ENCODE measurements around the gene ESPN. TPM values are rescaled to one million over a fixed set of nuclear protein-coding genes. Genes with fewer than 3 reads are reported as not detected.

ESPN gene
- polyA plus RNA-seq, 1 experiment = not detected

DNA sequence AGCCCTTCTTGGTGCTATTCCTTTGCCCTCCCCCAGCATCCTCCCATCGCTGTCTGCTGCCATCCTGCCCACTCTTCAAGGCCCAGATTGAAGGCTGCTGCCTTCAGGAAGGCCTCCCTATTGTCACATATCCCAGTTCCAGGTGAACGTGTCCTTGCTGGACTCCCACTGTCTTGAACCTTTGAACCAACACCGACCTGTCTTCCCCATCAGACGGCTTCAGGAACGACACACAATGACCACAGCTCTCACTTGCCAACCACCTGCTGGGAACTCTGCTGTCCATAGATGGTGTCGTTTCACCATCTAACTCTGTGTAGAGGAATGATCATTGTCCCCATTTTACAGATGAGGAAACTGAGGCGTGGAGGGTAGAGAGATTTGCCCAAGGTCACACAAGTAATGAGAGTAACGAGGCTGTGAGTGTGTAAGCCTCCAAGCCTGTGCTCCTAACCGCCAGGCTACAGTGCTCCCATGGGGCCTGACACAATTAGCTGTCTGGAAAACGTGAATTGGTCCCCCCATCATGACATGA is 76.8 kb downstream of the ESPN start:
- H3K27me3 ChIP-seq (ENCODE audit: control insufficient read depth, insufficient read depth, low read length) = peaks cover 3% of the 10 kb centered on the region
- no peak for DNase-seq (ENCODE audit: low read depth, low spot score)
- no peak overlapping the region for H3K4me3 ChIP-seq (ENCODE audit: low read depth, low read length)
- POLR2A ChIA-PET = no interaction called here
- no peak overlapping the region for H3K27ac ChIP-seq (ENCODE audit: low read depth, low read length)
- H3K9me3 ChIP-seq (ENCODE audit: control insufficient read depth, insufficient read depth, low read length) = no peaks in the 10 kb centered on the region; the same call in 1 of the 2 replicates
- TF ChIP-seq, protein P1, sequence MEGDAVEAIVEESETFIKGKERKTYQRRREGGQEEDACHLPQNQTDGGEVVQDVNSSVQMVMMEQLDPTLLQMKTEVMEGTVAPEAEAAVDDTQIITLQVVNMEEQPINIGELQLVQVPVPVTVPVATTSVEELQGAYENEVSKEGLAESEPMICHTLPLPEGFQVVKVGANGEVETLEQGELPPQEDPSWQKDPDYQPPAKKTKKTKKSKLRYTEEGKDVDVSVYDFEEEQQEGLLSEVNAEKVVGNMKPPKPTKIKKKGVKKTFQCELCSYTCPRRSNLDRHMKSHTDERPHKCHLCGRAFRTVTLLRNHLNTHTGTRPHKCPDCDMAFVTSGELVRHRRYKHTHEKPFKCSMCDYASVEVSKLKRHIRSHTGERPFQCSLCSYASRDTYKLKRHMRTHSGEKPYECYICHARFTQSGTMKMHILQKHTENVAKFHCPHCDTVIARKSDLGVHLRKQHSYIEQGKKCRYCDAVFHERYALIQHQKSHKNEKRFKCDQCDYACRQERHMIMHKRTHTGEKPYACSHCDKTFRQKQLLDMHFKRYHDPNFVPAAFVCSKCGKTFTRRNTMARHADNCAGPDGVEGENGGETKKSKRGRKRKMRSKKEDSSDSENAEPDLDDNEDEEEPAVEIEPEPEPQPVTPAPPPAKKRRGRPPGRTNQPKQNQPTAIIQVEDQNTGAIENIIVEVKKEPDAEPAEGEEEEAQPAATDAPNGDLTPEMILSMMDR (IDR thresholded peaks at IDR 0.05; ENCODE audit: low read depth, low read length) = no peak
- CTCF ChIA-PET = interaction anchor here (0.8 to 2.6 kb wide), 2 partner anchors 12 to 16 kb away, joined by 3 to 10 read pairs; no protein-coding TSS in a partner anchor

DNA sequence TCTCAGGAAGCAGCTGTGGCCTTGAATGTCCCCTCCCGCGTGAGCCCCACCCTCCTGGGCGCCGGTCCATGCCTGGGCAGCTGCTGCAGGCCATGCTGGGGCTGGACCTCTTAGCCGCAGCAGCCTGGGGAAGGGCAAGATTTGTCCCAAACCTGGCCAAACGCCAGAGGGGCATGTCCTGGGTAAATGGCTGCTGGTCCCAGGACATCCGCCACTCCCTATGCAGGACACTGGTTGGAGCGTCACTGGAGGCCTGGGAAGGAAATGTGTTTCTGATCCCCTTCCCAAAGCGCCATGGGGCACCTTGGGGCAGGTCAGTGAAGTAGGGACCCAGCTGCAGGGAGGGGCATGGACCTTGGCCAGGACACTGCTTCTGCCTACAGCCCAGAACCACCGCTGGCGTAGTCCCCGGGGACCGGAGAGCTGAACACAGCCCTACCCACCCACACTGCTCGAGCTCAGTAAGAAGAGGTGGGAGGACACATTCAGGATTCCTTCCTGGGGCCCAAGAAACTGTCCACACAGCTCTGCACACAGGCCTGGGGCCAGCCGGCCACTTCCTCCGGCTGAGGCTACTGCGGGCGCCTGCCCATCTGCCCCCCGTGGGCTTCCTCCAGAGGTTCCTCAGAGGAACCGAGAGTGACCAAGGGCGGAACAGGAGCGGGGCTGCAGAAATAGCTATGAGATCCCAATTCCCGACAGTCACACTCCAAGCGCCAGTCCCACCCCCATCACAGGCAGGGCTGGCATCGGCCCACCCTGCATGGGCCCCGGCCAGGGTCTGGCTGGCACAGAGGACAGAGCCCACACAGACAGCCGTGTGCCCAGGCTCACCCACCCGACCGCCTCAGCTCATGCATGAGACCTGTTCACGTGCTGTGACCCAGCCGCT is 77.7 kb downstream of the ESPN start:
- POLR2A ChIA-PET = no interaction called here
- Histone ChIP-seq H3K27me3 (ENCODE audit: control insufficient read depth, insufficient read depth, low read length) (peaks cover 3% of the 10 kb centered on the region), H3K9me3 (ENCODE audit: control insufficient read depth, insufficient read depth, low read length) (no peaks in the 10 kb centered on the region; the same call in 1 of the 2 replicates), H3K27ac (ENCODE audit: low read depth, low read length) (no peak overlapping the region), H3K4me3 (ENCODE audit: low read depth, low read length) (no peak overlapping the region)
- CTCF ChIA-PET = interaction anchor here (0.8 to 2.6 kb wide), 4 partner anchors 12 to 144 kb away, joined by 3 to 10 read pairs (median 4); no protein-coding TSS in a partner anchor
- TF ChIP-seq, protein P1 (IDR thresholded peaks at IDR 0.05; ENCODE audit: low read depth, low read length) = no peak
- no peak for DNase-seq (ENCODE audit: low read depth, low spot score)

DNA sequence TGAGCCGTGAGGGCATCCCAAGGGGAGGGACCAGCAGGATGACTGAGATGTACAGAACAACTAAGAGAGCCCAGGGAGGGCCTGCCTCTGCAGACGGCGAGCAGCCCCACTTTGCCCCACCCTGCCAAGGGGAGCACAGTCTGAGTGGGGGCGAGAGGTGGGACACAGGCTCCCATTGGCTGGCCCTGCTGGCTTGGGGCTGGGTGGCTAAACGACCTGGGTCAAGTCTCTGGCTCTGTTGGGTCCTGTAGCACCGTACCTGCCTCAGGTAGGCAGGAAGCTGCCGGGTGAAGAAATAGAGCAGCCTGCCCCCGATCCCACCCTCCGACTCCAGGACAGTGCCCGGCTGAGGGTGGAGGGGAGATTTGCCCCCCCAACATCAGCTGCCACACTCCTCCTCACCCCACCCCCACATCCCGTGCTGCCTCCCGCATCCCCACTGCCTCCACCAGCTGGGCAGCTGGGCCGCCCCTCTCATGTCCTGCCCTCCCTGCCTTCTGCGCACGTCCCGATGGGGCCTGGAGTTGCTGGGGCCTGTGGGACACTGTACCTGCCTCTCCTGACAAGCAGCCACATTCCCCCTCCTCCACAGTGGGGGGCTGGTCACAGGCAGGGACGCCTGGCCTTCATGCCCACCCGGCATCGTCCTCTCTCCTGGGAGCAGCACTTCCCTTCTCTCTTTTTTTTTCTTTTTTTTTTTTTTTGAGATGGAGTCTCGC is 79.5 kb downstream of the ESPN start:
- no peak for DNase-seq (ENCODE audit: low read depth, low spot score)
- CTCF ChIA-PET = interaction anchor here (1.3 to 2.6 kb wide), 4 partner anchors 14 to 51 kb away, joined by 4 to 11 read pairs (median 8); partner anchors contain the start of gene TAS1R1

DNA sequence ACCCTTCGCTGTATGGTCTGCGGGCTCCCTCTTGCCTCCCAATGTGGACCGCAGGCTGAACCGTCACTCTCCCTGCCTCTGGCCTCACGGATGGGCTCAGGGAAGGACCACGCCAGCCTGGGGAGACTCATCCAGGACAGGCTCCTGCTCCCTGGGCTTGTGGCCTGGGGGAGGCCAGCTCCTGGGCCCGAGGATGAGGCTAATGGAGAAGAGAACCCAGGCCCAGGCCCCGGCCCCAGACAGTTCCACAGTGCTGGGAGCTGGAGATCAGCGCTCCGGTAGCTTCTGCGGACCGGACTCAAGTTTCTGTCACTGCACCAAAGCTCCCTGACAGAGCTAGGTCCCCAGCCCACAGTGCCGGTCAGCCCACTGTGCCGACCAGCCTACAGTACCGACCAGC is 80.3 kb downstream of the ESPN start:
- Histone ChIP-seq H3K4me3 (ENCODE audit: low read depth, low read length) (no peak overlapping the region), H3K27ac (ENCODE audit: low read depth, low read length) (no peak overlapping the region), H3K9me3 (ENCODE audit: control insufficient read depth, insufficient read depth, low read length) (no peaks in the 10 kb centered on the region; the same call in 1 of the 2 replicates), H3K27me3 (ENCODE audit: control insufficient read depth, insufficient read depth, low read length) (peaks cover 8% of the 10 kb centered on the region)
- DNase-seq (ENCODE audit: low read depth, low spot score) = no peak
- TF ChIP-seq, protein P1 (IDR thresholded peaks at IDR 0.05; ENCODE audit: low read depth, low read length) = no peak
- POLR2A ChIA-PET = no interaction called here
- CTCF ChIA-PET = interaction anchor here (1.3 to 2.0 kb wide), 2 partner anchors 15 to 50 kb away, joined by 4 to 11 read pairs; partner anchors contain the start of gene TAS1R1

More for the DNA sequence above, 79.5 kb downstream of the ESPN start:
- peaks cover 6% of the 10 kb centered on the region for H3K27me3 ChIP-seq (ENCODE audit: control insufficient read depth, insufficient read depth, low read length)
- no peak overlapping the region for H3K4me3 ChIP-seq (ENCODE audit: low read depth, low read length)
- H3K27ac ChIP-seq (ENCODE audit: low read depth, low read length) = no peak overlapping the region
- TF ChIP-seq, protein P1 (IDR thresholded peaks at IDR 0.05; ENCODE audit: low read depth, low read length) = no peak
- H3K9me3 ChIP-seq (ENCODE audit: control insufficient read depth, insufficient read depth, low read length) = no peaks in the 10 kb centered on the region; the same call in 1 of the 2 replicates
- POLR2A ChIA-PET = no interaction called here

Measured in AG04450 (cell line).